ENCODE results near the gene GALK1.

The GALK1 gene

DNA sequence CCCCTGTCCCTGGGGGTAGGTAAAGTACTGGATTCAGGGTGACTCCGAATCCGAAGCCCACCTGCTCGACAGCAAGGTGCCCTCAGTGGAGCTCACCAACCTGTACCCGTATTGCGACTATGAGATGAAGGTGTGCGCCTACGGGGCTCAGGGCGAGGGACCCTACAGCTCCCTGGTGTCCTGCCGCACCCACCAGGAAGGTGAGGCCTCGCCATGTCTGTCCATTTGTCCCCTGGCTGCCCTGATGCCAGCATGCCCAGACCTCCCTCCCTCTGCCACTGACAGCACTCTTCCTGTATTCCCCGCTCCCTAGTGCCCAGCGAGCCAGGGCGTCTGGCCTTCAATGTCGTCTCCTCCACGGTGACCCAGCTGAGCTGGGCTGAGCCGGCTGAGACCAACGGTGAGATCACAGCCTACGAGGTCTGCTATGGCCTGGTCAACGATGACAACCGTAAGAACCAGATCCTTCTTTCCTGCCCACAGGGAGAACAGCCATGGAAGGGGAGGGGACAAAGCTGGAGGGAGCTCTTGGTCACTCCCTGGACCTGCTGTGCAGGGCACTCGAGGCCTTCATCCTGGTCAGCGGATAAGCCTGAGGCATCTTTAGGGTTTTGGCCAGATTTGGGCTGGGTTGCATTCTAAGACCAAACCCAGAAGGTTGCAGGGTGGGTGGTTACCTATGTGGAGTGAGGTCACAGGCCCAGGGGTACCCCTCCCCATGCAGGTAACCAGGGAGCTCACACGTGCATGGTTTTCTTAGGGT, 14.2 kb downstream of the GALK1 start:
- no peaks in the 10 kb centered on the region for H3K9me3 ChIP-seq (ENCODE audit: severe bottlenecking)
- DNase-seq (ENCODE audit: low spot score) (peak; percentile 66), ATAC-seq (ENCODE audit: low read depth) (no peak)
- no peaks in the 10 kb centered on the region for H3K4me1 ChIP-seq (ENCODE audit: insufficient read depth, poor library complexity, severe bottlenecking)
- TF ChIP-seq, protein P1, sequence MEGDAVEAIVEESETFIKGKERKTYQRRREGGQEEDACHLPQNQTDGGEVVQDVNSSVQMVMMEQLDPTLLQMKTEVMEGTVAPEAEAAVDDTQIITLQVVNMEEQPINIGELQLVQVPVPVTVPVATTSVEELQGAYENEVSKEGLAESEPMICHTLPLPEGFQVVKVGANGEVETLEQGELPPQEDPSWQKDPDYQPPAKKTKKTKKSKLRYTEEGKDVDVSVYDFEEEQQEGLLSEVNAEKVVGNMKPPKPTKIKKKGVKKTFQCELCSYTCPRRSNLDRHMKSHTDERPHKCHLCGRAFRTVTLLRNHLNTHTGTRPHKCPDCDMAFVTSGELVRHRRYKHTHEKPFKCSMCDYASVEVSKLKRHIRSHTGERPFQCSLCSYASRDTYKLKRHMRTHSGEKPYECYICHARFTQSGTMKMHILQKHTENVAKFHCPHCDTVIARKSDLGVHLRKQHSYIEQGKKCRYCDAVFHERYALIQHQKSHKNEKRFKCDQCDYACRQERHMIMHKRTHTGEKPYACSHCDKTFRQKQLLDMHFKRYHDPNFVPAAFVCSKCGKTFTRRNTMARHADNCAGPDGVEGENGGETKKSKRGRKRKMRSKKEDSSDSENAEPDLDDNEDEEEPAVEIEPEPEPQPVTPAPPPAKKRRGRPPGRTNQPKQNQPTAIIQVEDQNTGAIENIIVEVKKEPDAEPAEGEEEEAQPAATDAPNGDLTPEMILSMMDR (IDR thresholded peaks at IDR 0.05; ENCODE audit: poor library complexity, severe bottlenecking) = no peak
- no peak overlapping the region for H3K4me3 ChIP-seq (ENCODE audit: severe bottlenecking)
- H3K27me3 ChIP-seq (ENCODE audit: insufficient read depth, poor library complexity, severe bottlenecking) = no peaks in the 10 kb centered on the region
- no peak overlapping the region for H3K27ac ChIP-seq (ENCODE audit: poor library complexity, severe bottlenecking)
- H3K36me3 ChIP-seq (ENCODE audit: low read depth) = peaks cover 98% of the 10 kb centered on the region

DNA sequence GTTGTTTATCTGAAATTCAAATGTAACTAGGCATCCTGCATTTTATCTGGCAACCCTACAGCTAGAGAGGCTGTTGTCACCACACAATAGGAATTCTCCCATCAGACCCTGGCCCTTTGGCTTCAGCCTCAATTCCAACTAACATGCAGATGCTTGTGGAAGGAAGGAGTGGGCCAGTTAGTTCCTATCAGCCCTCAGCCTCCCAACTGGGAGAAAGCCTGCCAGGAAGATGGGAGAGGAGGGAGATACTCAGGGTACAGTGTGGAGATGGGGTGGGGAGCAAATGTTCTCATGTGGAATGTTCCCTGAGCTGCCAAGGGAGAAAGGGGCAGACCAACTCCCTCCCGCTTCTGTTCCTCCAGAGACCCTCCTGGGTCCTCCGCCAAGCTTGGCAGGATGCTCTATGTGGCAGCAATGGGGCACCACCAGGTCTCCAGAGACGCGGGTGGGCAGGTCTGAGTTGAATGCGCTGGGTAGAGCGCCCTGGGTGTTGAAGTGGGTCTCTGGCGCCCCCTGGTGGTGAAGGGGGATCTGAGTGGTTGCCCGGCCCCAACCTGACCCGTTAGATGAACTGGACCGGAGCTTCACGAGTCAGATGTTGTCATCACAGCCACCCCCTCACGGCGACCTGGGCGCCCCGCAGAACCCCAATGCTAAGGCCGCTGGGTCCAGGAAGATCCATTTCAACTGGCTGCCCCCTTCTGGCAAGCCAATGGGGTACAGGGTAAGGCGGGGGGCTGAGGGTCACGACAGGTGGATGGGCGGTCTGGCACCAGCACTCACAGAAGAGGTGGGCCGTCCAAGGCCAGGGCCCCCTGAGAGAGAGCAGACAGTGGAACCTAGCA, 15.2 kb downstream of the GALK1 start:
- Histone ChIP-seq H3K27me3 (ENCODE audit: insufficient read depth, poor library complexity, severe bottlenecking) (no peaks in the 10 kb centered on the region), H3K4me3 (ENCODE audit: severe bottlenecking) (no peak overlapping the region), H3K36me3 (ENCODE audit: low read depth) (peaks cover 98% of the 10 kb centered on the region), H3K9me3 (ENCODE audit: severe bottlenecking) (no peaks in the 10 kb centered on the region), H3K4me1 (ENCODE audit: insufficient read depth, poor library complexity, severe bottlenecking) (no peaks in the 10 kb centered on the region), H3K27ac (ENCODE audit: poor library complexity, severe bottlenecking) (peak overlapping the region; percentile 6)
- peak; percentile 82 for DNase-seq (ENCODE audit: low spot score)
- TF ChIP-seq, protein P1 (IDR thresholded peaks at IDR 0.05; ENCODE audit: poor library complexity, severe bottlenecking) = peak; percentile 78
- peak; percentile 42 for ATAC-seq (ENCODE audit: low read depth)

DNA sequence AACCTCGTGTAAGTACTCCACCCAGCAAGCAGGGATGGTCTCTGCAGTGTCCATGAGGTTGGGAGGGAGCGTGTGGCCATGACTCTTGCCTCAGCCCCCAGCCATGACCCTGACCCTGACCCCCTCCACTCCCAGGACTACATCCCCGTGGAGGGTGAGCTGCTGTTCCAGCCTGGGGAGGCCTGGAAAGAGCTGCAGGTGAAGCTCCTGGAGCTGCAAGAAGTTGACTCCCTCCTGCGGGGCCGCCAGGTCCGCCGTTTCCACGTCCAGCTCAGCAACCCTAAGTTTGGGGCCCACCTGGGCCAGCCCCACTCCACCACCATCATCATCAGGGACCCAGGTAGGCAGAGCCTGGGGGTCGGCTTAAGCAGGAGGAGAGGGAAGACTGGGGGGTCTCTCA, 16.3 kb downstream of the GALK1 start:
- peak overlapping the region; percentile 21 for H3K27ac ChIP-seq (ENCODE audit: poor library complexity, severe bottlenecking)
- TF ChIP-seq, protein P1 (IDR thresholded peaks at IDR 0.05; ENCODE audit: poor library complexity, severe bottlenecking) = no peak
- no peak for ATAC-seq (ENCODE audit: low read depth)
- peaks cover 99% of the 10 kb centered on the region for H3K36me3 ChIP-seq (ENCODE audit: low read depth)
- no peak overlapping the region for H3K4me3 ChIP-seq (ENCODE audit: severe bottlenecking)
- no peaks in the 10 kb centered on the region for H3K4me1 ChIP-seq (ENCODE audit: insufficient read depth, poor library complexity, severe bottlenecking)
- DNase-seq (ENCODE audit: low spot score) = no peak
- H3K9me3 ChIP-seq (ENCODE audit: severe bottlenecking) = no peaks in the 10 kb centered on the region
- H3K27me3 ChIP-seq (ENCODE audit: insufficient read depth, poor library complexity, severe bottlenecking) = no peaks in the 10 kb centered on the region

DNA sequence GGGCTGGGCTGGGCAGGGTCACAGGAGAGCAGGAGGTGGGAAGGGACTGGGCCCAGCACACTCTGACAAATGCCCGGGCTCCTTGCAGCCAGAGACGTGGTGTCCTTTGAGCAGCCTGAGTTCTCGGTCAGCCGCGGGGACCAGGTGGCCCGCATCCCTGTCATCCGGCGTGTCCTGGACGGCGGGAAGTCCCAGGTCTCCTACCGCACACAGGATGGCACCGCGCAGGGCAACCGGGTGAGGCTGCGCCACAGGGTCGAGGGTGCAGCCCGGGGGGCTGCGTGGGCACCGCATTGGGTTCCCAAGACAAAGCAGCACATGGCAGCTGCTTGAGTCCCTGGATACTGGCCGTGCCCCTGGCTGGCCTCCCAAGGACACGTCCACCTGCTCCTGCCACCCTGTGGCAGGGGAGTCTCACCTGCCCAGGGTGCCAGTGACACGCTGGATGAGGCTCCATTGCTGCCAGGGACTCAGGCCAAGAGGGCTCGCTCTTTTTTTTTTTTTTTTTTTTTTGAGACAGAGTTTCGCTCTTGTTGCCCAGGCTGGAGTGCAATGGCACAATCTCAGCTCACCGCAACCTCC, 21.3 kb downstream of the GALK1 start:
- no peaks in the 10 kb centered on the region for H3K27me3 ChIP-seq (ENCODE audit: insufficient read depth, poor library complexity, severe bottlenecking)
- no peaks in the 10 kb centered on the region for H3K4me1 ChIP-seq (ENCODE audit: insufficient read depth, poor library complexity, severe bottlenecking)
- DNase-seq (ENCODE audit: low spot score) = no peak
- H3K9me3 ChIP-seq (ENCODE audit: severe bottlenecking) = no peaks in the 10 kb centered on the region
- H3K4me3 ChIP-seq (ENCODE audit: severe bottlenecking) = no peak overlapping the region
- peaks cover 100% of the 10 kb centered on the region for H3K36me3 ChIP-seq (ENCODE audit: low read depth)
- TF ChIP-seq, protein P1 (IDR thresholded peaks at IDR 0.05; ENCODE audit: poor library complexity, severe bottlenecking) = no peak
- H3K27ac ChIP-seq (ENCODE audit: poor library complexity, severe bottlenecking) = no peak overlapping the region
- ATAC-seq (ENCODE audit: low read depth) = 0 out of 3 replicates have a peak, but pooled peaks have one; percentile 1
